ENCODE data around the gene CPA5. TPM values are rescaled to one million over a fixed set of nuclear protein-coding genes. Genes with fewer than 3 reads are reported as not detected.

The CPA5 gene
- total and polyA plus RNA-seq, 2 donors (not counting 3 experiments of a cell fraction or from before 2014, with no cell fraction given) = not detected

DNA sequence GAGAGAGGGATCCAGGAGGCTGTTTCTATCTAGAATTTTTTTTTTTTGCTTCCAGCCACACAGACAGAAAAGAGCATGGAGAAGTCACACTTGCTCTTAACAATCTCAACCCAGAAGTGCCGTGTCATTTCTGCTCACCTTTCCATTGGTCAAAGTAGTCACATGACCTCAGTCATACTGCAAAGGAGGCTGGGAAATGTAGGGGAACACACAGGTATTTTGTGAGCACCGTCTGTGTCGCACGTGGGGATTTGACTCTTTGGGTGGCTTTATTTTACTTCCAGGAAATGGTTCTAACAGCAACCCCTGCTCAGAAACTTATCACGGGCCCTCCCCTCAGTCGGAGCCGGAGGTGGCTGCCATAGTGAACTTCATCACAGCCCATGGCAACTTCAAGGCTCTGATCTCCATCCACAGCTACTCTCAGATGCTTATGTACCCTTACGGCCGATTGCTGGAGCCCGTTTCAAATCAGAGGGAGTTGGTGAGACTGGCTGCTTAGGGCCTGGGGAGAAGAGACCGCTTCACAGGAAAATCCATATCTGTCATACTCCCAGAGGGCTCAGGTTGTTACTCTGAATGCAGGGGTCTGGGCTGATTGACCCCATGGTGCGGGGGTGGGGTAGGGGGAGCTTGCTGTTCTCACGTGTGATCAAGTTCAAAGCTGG is 22.6 kb downstream of the CPA5 start:
- Histone ChIP-seq H3K9me1 (replicated peaks; ENCODE audit: control insufficient read depth, extremely low read depth, insufficient read depth, low read length) (no peaks in the 10 kb centered on the region), H3K36me3 (ENCODE audit: control insufficient read depth in 2 of 2, extremely low read depth in 1 of 2, insufficient read depth in 2 of 2, low read length in 2 of 2) (no peaks in the 10 kb centered on the region), H3K4me1 (ENCODE audit: control insufficient read depth, extremely low read depth, insufficient read depth, low read length) (peaks cover 7% of the 10 kb centered on the region), H3K27ac (ENCODE audit: insufficient read depth, low read depth, low read length) (no peak overlapping the region), H4K20me1 (replicated peaks; ENCODE audit: control insufficient read depth, extremely low read depth, insufficient read depth, low read length) (no peaks in the 10 kb centered on the region), H3K79me2 (ENCODE audit: control insufficient read depth, insufficient read depth, low read length) (no peaks in the 10 kb centered on the region), H3K4me2 (ENCODE audit: insufficient read depth, low read length) (no peak overlapping the region), H3K9ac (replicated peaks; ENCODE audit: extremely low read depth, insufficient read depth, low read length) (no peak overlapping the region), H2AFZ (ENCODE audit: low read depth, low read length) (no peak overlapping the region), H3K9me3 (replicated peaks; ENCODE audit: control insufficient read depth, insufficient read depth, low read length) (no peaks in the 10 kb centered on the region), H3K27me3 (ENCODE audit: control insufficient read depth in 2 of 2, insufficient read depth in 2 of 2, low read length in 2 of 2) (no peaks in the 10 kb centered on the region), H3K4me3 (replicated peaks in 1 of 3; ENCODE audit: insufficient read depth in 1 of 3, low read depth in 1 of 3, low read length in 3 of 3) (no peak overlapping the region)
- POLR2A ChIA-PET = no interaction called here
- no peak for DNase-seq (ENCODE audit: low read depth, low spot score)
- TF ChIP-seq FOS (IDR thresholded peaks at IDR 0.05; ENCODE audit: borderline replicate concordance, insufficient read depth, low read length) (no peak), MAX (IDR thresholded peaks at IDR 0.05; ENCODE audit: insufficient read depth, insufficient read length) (no peak), POLR2AphosphoS5 (IDR thresholded peaks at IDR 0.05; ENCODE audit: insufficient read depth, low read depth, low read length) (no peak), GATA2 (IDR thresholded peaks at IDR 0.05; ENCODE audit: insufficient read depth, insufficient read length, low read depth, low read length) (no peak), POLR2A (IDR thresholded peaks at IDR 0.05; ENCODE audit: low read depth, low read length) (no peak), MYC (IDR thresholded peaks at IDR 0.05; ENCODE audit: low read depth, low read length) (no peak), JUN (IDR thresholded peaks at IDR 0.05; ENCODE audit: borderline replicate concordance, insufficient read depth, insufficient read length, low read depth) (no peak), EZH2 (IDR thresholded peaks at IDR 0.05; ENCODE audit: borderline replicate concordance, low read depth, low read length, severe bottlenecking) (no peak)
- TF ChIP-seq, protein P1, sequence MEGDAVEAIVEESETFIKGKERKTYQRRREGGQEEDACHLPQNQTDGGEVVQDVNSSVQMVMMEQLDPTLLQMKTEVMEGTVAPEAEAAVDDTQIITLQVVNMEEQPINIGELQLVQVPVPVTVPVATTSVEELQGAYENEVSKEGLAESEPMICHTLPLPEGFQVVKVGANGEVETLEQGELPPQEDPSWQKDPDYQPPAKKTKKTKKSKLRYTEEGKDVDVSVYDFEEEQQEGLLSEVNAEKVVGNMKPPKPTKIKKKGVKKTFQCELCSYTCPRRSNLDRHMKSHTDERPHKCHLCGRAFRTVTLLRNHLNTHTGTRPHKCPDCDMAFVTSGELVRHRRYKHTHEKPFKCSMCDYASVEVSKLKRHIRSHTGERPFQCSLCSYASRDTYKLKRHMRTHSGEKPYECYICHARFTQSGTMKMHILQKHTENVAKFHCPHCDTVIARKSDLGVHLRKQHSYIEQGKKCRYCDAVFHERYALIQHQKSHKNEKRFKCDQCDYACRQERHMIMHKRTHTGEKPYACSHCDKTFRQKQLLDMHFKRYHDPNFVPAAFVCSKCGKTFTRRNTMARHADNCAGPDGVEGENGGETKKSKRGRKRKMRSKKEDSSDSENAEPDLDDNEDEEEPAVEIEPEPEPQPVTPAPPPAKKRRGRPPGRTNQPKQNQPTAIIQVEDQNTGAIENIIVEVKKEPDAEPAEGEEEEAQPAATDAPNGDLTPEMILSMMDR (IDR thresholded peaks at IDR 0.05; ENCODE audit: extremely low read depth in 1 of 2, insufficient read depth in 1 of 2, low read depth in 1 of 2, low read length in 2 of 2) = no peak
- intact Hi-C loops (cut with micrococcal nuclease) = no loop called here
- CTCF ChIA-PET = no interaction called here
- no peak for FAIRE-seq
- dilution Hi-C loops (cut with MboI; ENCODE audit: extremely low pct_ligation_motif_present, low sequenced_read_pairs) = no loop called here
- no TSS peak for BruUV-seq (replicated peaks)
